Urinary bladder (tissue), 4 donors: ENCODE measurements around the gene EFEMP2. TPM values are rescaled to one million over a fixed set of nuclear protein-coding genes. Genes with fewer than 3 reads are reported as not detected.
"Not testable (repeated sequence)": the region's sequence is repeated elsewhere in the genome, so short reads cannot be mapped to it uniquely, and the experiment has no call there.

Source experiments
- DNase-seq: peaks from one replicate; pipeline ENCODE4 v3.0.0-alpha.2; 2015; ENCODE audit errors: extremely low spot score
- H3K27ac ChIP-seq: one replicate; pipeline ENCODE4 v1.5.1; 2013; ENCODE audit warnings: low read depth, mild to moderate bottlenecking, moderate library complexity
- H3K36me3 ChIP-seq: one replicate; pipeline ENCODE4 v1.6.1; 2013; ENCODE audit warnings: mild to moderate bottlenecking, moderate library complexity; ENCODE audit not compliant: insufficient read depth
- H3K4me1 ChIP-seq: one replicate; pipeline ENCODE4 v1.6.1; 2013; ENCODE audit warnings: mild to moderate bottlenecking, moderate library complexity; ENCODE audit not compliant: insufficient read depth
- H3K4me3 ChIP-seq: one replicate; pipeline ENCODE4 v1.5.1; 2013; ENCODE audit warnings: low read depth, low read length
- WGBS: extraction: QIAGEN DNeasy Blood & Tissue Kit; methylation state at CpG from one replicate; pipeline ENCODE4 v1.1.7; 2013; 5-methylcytosine and 5-hydroxymethylcytosine counted together
- polyA plus RNA-seq: library from polyadenylated mRNA; stranded (reverse); fragments of 200-250 nt; gene quantifications from one replicate; pipeline ENCODE4 v1.2.3, GENCODE V29; 2013
- total RNA-seq: library from RNA; depleted of rRNA; stranded (reverse); fragments of >200 nt; gene quantifications from one replicate; pipeline ENCODE4 v1.2.3, GENCODE V29; 2014
- donor health status: healthy with polysubstance abuse.
- donor health status: healthy.

EFEMP2 gene
- total and polyA plus RNA-seq, 2 donors: 43.3 to 120 TPM

- H3K4me1 ChIP-seq: no peaks in the 10 kb centered on the region
- 82% methylated on average over 10 of the region's 10 CpGs for WGBS
- H3K4me3 ChIP-seq: no peak overlapping the region
- DNase-seq: no peak
- H3K36me3 ChIP-seq: no peaks in the 10 kb centered on the region
- no peak overlapping the region for H3K27ac ChIP-seq
Measured at GRCh38 chr11:65844231-65844872, 28.2 kb downstream of the EFEMP2 start.

GRCh38 chr11:65843811-65844210, 28.8 kb downstream of the EFEMP2 start:
- 90% methylated on average over 3 of the region's 3 CpGs for WGBS

GRCh38 chr11:65842144-65842543, 30.5 kb downstream of the EFEMP2 start:
- Histone ChIP-seq H3K27ac (no peak overlapping the region), H3K4me1 (no peaks in the 10 kb centered on the region), H3K4me3 (no peak overlapping the region), H3K36me3 (no peaks in the 10 kb centered on the region)
- WGBS: 96% methylated on average over 4 of the region's 4 CpGs
- no peak for DNase-seq

More at GRCh38 chr11:65843811-65844210, 28.8 kb downstream of the EFEMP2 start:
- H3K36me3 ChIP-seq: no peaks in the 10 kb centered on the region
- no peaks in the 10 kb centered on the region for H3K4me1 ChIP-seq
- H3K4me3 ChIP-seq: no peak overlapping the region
- no peak overlapping the region for H3K27ac ChIP-seq
- DNase-seq: no peak

GRCh38 chr11:65834202-65834601, 38.4 kb downstream of the EFEMP2 start:
- WGBS: 50% methylated on average over 6 of the region's 6 CpGs
- Histone ChIP-seq H3K4me1 (no peaks in the 10 kb centered on the region), H3K27ac (no peak overlapping the region), H3K4me3 (no peak overlapping the region), H3K36me3 (no peaks in the 10 kb centered on the region)
- no peak for DNase-seq

GRCh38 chr11:65833297-65834030, 39.1 kb downstream of the EFEMP2 start, which contains the start of gene SNX32:
Gene SNX32 (plus strand): TSS chr11:65833963. CDS start chr11:65834066, 103 bp downstream.
- H3K36me3 ChIP-seq: no peaks in the 10 kb centered on the region
- no peaks in the 10 kb centered on the region for H3K4me1 ChIP-seq
- DNase-seq: peak; percentile 85
- WGBS: 1% methylated on average over 63 of the region's 63 CpGs
- peak within 1 kb of the TSS; percentile 48 for H3K4me3 ChIP-seq
- no peak within 1 kb of the TSS for H3K27ac ChIP-seq

- not testable (repeated sequence) for DNase-seq, H3K27ac ChIP-seq, H3K4me1 ChIP-seq, H3K4me3 ChIP-seq, H3K36me3 ChIP-seq
Measured at GRCh38 chr11:65832231-65832630, 40.4 kb downstream of the EFEMP2 start.

- Histone ChIP-seq H3K36me3 (no peaks in the 10 kb centered on the region), H3K4me3 (no peak overlapping the region), H3K4me1 (no peaks in the 10 kb centered on the region), H3K27ac (no peak overlapping the region)
- no peak for DNase-seq
- 50% methylated on average over 4 of the region's 4 CpGs for WGBS
Measured at GRCh38 chr11:65829459-65829858, 43.1 kb downstream of the EFEMP2 start.

- Histone ChIP-seq H3K4me3 (no peak overlapping the region), H3K4me1 (no peaks in the 10 kb centered on the region), H3K36me3 (no peaks in the 10 kb centered on the region), H3K27ac (no peak overlapping the region)
- 77% methylated on average over 8 of the region's 8 CpGs for WGBS
- no peak for DNase-seq
Measured at GRCh38 chr11:65826984-65827735, 45.4 kb downstream of the EFEMP2 start.

- DNase-seq: no peak
- Histone ChIP-seq H3K36me3 (no peaks in the 10 kb centered on the region), H3K27ac (no peak overlapping the region), H3K4me3 (no peak overlapping the region), H3K4me1 (no peaks in the 10 kb centered on the region)
- WGBS: 86% methylated on average over 15 of the region's 15 CpGs
Measured at GRCh38 chr11:65822776-65823528, 49.6 kb downstream of the EFEMP2 start.

- Histone ChIP-seq H3K27ac (no peak overlapping the region), H3K4me3 (no peak overlapping the region), H3K4me1 (peaks cover 1% of the 10 kb centered on the region), H3K36me3 (no peaks in the 10 kb centered on the region)
- no peak for DNase-seq
- WGBS: 59% methylated on average over 8 of the region's 8 CpGs
Measured at GRCh38 chr11:65821107-65821506, 51.5 kb downstream of the EFEMP2 start.

- H3K4me3 ChIP-seq: peak overlapping the region; percentile 66
- peak overlapping the region; percentile 78 for H3K27ac ChIP-seq
- peak; percentile 40 for DNase-seq
- H3K36me3 ChIP-seq: no peaks in the 10 kb centered on the region
- H3K4me1 ChIP-seq: peaks cover 1% of the 10 kb centered on the region
- WGBS: 6% methylated on average over 74 of the region's 74 CpGs
Measured at GRCh38 chr11:65817835-65818680, 54.5 kb downstream of the EFEMP2 start.

GRCh38 chr11:65817312-65817834, 55.2 kb downstream of the EFEMP2 start:
- no peak for DNase-seq
- Histone ChIP-seq H3K4me1 (peaks cover 1% of the 10 kb centered on the region), H3K4me3 (peak overlapping the region; percentile 66), H3K27ac (no peak overlapping the region), H3K36me3 (no peaks in the 10 kb centered on the region)
- WGBS: 64% methylated on average over 5 of the region's 5 CpGs
